HL-60 (cell line): Measurements from ENCODE around the gene BLNK.

Source experiments
- CTCF ChIP-seq: IDR thresholded peaks from one replicate; pipeline ENCODE4 v1.5.1; 2011; ENCODE audit warnings: low read length, control low read depth, inconsistent platforms; ENCODE audit not compliant: insufficient read depth
- POLR2AphosphoS5 ChIP-seq: IDR thresholded peaks from 2 replicates; pipeline ENCODE4 v1.6.1; 2012; ENCODE audit warnings: low read depth
- REST ChIP-seq: IDR thresholded peaks from 2 replicates; pipeline ENCODE4 v1.6.1; 2012; ENCODE audit warnings: low read depth; ENCODE audit not compliant: insufficient replicate concordance

- TF ChIP-seq CTCF, result no peak
- TF ChIP-seq POLR2AphosphoS5, result no peak
- TF ChIP-seq REST, result no peak
These were observed 15.6 kb downstream of the BLNK start for GRCh38 chr10:96255549-96256333.
